Neutrophil (primary cell): Measurements from ENCODE around the gene MEIS3.

Experiments used
- H3K27ac ChIP-seq: fragments of 200-600 bp; sonication (generic); 2 replicates; pipeline ENCODE4 v1.5.1; 2016; ENCODE audit warnings: mild to moderate bottlenecking, moderate library complexity
- H3K27me3 ChIP-seq: fragments of 200-600 bp; sonication (generic); 2 replicates; pipeline ENCODE4 v1.6.0; 2016; ENCODE audit warnings: mild to moderate bottlenecking
- H3K36me3 ChIP-seq: fragments of 200-600 bp; sonication (generic); 2 replicates; pipeline ENCODE4 v1.5.1; 2017
- H3K4me1 ChIP-seq, 2 experiments: fragments of 200-600 bp in 1 of 2; sonication (generic) in 1 of 2; 1 replicate in 1 of 2; 2 replicates in 1 of 2; pipeline versions ENCODE4 v1.5.1 to v1.6.1; 2013 to 2016; ENCODE audit warnings: low read depth in 1 of 2, low read length in 1 of 2, mild to moderate bottlenecking in 1 of 2, moderate library complexity in 1 of 2; ENCODE audit not compliant: control insufficient read depth in 1 of 2, insufficient read depth in 1 of 2
- H3K4me3 ChIP-seq, 2 experiments: fragments of 200-600 bp in 1 of 2; sonication (generic) in 1 of 2; 1 replicate in 1 of 2; 2 replicates in 1 of 2; pipeline ENCODE4 v1.5.1; 2013 to 2016; ENCODE audit warnings: low read depth in 1 of 2, low read length in 1 of 2, mild to moderate bottlenecking in 1 of 2, moderate library complexity in 1 of 2
- H3K9me3 ChIP-seq: fragments of 200-600 bp; sonication (generic); 2 replicates; pipeline ENCODE4 v1.5.1; 2016
- TF ChIP-seq, protein P1 (sequence below): fragments of 200-600 bp; sonication (generic); IDR thresholded peaks from 2 replicates; pipeline ENCODE4 v1.5.1; 2016; ENCODE audit warnings: antibody characterized with exemption

The MEIS3 gene

DNA sequence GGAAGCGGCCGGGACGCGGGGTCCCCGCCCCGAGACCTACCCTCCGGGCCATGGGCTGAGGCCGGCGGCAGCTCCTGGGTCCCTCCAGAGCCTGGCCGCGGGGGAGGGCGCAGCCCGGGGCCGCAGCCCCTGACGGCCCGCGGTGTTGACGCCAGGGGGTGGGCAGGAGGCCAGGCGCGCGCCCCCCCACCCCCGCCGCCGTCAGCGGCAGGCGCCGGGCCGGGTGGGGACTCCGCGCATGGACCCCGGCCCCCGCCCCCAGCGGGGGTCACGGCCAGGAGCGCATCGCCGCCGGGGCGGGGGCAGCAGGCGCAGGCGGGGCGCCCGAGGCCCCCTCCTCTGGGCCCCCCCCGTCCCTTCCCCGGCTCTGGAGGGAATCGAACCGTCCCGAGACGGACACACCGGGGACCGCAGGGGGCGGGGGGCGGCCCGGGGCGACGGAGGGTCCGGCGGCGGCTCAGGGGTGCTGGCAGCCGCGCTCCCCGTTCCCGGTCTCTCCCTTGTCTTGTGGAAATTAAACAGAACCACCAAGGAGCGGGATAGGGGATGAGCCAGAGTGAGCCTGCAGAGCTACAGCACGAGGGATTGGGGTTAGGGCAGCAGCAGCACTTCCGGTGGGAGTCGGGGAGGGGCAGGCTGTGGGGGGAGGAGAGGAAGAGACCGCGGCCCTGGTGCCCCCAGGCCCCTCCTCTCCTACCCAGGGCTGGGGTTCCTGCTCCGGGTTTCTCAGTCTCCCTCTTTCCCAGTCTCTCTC, at the start of gene MEIS3:
Gene MEIS3 (minus strand): TSS at position 498 of the 754 bp plus-strand sequence. CDS start 446 bp downstream, at position 52.
- no peaks in the 10 kb centered on the region for H3K4me1 ChIP-seq
- no peaks in the 10 kb centered on the region for H3K9me3 ChIP-seq
- TF ChIP-seq, protein P1, sequence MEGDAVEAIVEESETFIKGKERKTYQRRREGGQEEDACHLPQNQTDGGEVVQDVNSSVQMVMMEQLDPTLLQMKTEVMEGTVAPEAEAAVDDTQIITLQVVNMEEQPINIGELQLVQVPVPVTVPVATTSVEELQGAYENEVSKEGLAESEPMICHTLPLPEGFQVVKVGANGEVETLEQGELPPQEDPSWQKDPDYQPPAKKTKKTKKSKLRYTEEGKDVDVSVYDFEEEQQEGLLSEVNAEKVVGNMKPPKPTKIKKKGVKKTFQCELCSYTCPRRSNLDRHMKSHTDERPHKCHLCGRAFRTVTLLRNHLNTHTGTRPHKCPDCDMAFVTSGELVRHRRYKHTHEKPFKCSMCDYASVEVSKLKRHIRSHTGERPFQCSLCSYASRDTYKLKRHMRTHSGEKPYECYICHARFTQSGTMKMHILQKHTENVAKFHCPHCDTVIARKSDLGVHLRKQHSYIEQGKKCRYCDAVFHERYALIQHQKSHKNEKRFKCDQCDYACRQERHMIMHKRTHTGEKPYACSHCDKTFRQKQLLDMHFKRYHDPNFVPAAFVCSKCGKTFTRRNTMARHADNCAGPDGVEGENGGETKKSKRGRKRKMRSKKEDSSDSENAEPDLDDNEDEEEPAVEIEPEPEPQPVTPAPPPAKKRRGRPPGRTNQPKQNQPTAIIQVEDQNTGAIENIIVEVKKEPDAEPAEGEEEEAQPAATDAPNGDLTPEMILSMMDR: no peak
- no peaks in the 10 kb centered on the region for H3K36me3 ChIP-seq
- no peak within 1 kb of the TSS for H3K27ac ChIP-seq
- H3K27me3 ChIP-seq: peaks cover 100% of the 10 kb centered on the region
- H3K4me3 ChIP-seq: no peak within 1 kb of the TSS

DNA sequence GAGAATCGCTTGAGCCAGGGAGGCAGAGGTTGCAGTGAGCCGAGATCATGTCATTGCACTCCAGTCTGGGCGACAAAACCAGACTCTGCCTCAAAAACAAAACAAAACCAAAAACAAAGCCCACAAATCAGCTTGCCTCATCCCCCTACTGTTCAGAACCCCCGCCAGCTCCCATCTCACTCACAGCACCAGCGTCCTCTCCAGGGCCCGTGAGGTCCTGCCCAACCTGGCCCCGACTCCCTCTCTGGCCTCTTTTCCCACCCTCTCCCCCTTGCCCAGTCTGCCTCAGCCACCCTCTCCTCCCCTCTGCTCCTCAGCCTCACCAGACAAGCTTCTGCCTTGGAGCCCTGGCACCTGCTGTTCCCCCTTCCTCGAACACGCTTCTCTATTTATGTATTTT, 48.6 kb upstream of the MEIS3 start:
- Histone ChIP-seq H3K9me3 (no peaks in the 10 kb centered on the region), H3K4me1 (no peaks in the 10 kb centered on the region), H3K4me3 (no peak overlapping the region), H3K27me3 (peaks cover 93% of the 10 kb centered on the region), H3K36me3 (no peaks in the 10 kb centered on the region), H3K27ac (no peak overlapping the region)
- TF ChIP-seq, protein P1: no peak

DNA sequence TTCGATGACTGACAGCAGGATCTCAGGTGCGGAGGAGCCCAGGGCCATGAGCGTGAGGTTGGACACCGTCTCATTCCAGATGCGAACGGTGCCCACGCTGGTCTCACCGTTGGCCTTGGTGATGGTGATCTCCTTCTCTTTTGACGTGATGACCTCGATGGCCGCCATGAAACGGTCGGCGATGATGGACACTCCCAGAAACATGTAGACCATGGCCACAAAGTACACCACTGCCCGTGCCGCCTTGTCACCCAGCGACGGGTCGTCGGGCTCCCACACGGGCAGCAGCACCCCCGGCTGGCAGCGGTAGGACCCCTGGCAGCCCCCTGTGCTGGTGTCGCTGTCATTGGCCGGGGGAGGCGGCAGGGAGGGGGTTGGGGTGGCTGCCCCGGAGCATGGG, 46.6 kb upstream of the MEIS3 start:
- H3K36me3 ChIP-seq: no peaks in the 10 kb centered on the region
- H3K27me3 ChIP-seq: peaks cover 84% of the 10 kb centered on the region
- no peak overlapping the region for H3K4me3 ChIP-seq
- no peaks in the 10 kb centered on the region for H3K9me3 ChIP-seq
- TF ChIP-seq, protein P1: no peak
- no peak overlapping the region for H3K27ac ChIP-seq
- H3K4me1 ChIP-seq: no peaks in the 10 kb centered on the region

DNA sequence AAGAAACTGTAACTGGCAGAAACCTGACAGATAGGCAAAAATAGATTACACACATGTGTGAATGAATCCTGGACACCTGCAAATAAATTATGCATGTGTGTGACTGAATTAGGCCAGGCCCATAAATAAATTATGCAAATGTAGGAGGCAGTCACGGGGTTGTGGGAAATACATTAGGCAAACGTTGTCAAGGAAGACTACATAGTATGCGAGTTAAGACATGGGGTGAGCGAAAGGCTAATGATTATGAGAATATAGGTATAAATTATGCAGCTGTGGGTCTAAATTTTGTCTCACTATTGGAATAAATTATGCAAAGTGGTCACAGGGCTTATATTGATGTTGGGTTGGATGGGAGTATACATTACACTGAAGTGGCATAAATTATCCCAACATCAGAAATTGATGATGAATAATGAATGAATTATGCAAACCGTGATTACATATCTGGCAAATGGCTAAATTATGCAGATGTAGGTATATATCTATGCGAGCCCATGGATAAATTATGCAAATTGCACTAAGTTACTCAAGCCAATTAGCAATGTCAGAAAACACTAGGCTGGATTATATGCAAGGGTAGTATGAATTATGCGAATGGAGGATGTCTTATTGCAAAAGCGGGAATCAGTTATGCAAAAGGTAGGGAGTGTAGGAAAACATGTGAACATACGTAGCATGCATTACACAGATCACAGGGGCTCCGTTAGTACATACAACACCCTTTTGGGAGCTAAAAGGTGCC, 45.5 kb upstream of the MEIS3 start:
- Histone ChIP-seq H3K4me3 (no peak overlapping the region), H3K9me3 (no peaks in the 10 kb centered on the region), H3K4me1 (no peaks in the 10 kb centered on the region), H3K36me3 (no peaks in the 10 kb centered on the region), H3K27ac (no peak overlapping the region), H3K27me3 (peaks cover 83% of the 10 kb centered on the region)
- TF ChIP-seq, protein P1: no peak

DNA sequence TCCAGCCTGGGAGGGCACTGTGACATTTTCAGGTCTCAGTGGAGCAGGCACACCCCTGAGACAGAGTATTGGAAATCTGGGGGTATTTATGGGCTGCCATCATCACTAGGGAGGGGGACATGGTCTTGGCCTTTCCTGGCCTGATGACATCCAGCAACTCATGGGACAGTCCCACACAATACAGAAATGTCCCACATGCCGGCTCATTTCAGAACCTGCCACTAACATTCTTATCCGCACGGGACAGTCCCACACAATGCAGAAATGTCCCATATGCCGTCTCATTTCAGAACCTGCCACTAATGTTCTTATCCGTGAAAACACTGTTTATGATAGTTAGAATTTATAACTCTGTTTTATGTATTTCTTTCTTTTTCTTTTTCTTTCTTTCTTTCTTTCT, 42.5 kb upstream of the MEIS3 start:
- peaks cover 83% of the 10 kb centered on the region for H3K27me3 ChIP-seq
- no peaks in the 10 kb centered on the region for H3K9me3 ChIP-seq
- H3K36me3 ChIP-seq: no peaks in the 10 kb centered on the region
- TF ChIP-seq, protein P1: no peak
- no peaks in the 10 kb centered on the region for H3K4me1 ChIP-seq
- no peak overlapping the region for H3K27ac ChIP-seq
- no peak overlapping the region for H3K4me3 ChIP-seq
